AG09319 (cell line): ENCODE data around the gene PPCS.
A peak's percentile ranks its signal among the peaks of the same experiment; 100 is the strongest.

Source experiments
- DNase-seq: peaks from one replicate; pipeline ENCODE4 v3.0.0-alpha.2; 2010; ENCODE audit warnings: low read depth; ENCODE audit errors: extremely low read depth
- TF ChIP-seq, protein P1 (sequence below): IDR thresholded peaks from 2 replicates; pipeline ENCODE4 v1.5.1; 2011; ENCODE audit warnings: low read depth, mild to moderate bottlenecking, inconsistent platforms, low read length, moderate library complexity

PPCS gene

DNA sequence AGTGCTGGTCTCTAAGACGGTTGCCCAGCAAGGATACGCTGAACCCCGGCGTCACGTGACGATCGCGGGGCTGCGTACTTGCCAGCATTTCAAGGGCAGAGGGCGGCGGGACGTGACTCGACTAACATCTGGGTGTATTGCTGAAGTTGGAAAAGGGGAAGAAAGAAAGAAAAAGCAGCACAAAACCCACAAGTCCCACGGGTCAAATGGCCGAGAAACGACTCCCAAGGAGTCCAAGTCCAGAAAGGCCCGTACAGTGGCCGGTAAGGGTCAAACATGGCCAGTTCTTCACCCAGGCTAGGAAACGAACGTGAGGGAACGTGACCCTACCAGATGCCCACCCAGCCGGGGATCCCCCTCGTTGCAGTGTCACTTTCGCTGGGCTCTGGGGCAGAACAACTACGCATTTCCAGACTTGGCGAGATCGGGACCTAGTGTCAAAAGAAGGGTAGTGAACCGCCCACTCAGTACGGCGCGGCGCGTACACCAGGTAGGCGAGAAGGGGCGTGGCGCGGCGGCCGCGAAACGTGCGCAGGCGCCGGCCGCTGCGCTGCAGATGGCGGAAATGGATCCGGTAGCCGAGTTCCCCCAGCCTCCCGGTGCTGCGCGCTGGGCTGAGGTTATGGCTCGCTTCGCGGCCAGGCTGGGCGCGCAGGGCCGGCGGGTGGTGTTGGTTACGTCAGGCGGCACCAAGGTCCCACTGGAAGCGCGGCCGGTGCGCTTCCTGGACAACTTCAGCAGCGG is at the start of gene PPCS, which contains the start of gene ZMYND12:
Gene PPCS (plus strand): TSS at position 534 of the 744 bp plus-strand sequence. CDS start 23 bp downstream, at position 557.
Gene ZMYND12 (minus strand): TSS at position 13 of the 744 bp plus-strand sequence. CDS start 25 bp downstream, outside the sequence.
- TF ChIP-seq, protein P1, sequence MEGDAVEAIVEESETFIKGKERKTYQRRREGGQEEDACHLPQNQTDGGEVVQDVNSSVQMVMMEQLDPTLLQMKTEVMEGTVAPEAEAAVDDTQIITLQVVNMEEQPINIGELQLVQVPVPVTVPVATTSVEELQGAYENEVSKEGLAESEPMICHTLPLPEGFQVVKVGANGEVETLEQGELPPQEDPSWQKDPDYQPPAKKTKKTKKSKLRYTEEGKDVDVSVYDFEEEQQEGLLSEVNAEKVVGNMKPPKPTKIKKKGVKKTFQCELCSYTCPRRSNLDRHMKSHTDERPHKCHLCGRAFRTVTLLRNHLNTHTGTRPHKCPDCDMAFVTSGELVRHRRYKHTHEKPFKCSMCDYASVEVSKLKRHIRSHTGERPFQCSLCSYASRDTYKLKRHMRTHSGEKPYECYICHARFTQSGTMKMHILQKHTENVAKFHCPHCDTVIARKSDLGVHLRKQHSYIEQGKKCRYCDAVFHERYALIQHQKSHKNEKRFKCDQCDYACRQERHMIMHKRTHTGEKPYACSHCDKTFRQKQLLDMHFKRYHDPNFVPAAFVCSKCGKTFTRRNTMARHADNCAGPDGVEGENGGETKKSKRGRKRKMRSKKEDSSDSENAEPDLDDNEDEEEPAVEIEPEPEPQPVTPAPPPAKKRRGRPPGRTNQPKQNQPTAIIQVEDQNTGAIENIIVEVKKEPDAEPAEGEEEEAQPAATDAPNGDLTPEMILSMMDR = no peak
- peak; percentile 60 for DNase-seq

DNA sequence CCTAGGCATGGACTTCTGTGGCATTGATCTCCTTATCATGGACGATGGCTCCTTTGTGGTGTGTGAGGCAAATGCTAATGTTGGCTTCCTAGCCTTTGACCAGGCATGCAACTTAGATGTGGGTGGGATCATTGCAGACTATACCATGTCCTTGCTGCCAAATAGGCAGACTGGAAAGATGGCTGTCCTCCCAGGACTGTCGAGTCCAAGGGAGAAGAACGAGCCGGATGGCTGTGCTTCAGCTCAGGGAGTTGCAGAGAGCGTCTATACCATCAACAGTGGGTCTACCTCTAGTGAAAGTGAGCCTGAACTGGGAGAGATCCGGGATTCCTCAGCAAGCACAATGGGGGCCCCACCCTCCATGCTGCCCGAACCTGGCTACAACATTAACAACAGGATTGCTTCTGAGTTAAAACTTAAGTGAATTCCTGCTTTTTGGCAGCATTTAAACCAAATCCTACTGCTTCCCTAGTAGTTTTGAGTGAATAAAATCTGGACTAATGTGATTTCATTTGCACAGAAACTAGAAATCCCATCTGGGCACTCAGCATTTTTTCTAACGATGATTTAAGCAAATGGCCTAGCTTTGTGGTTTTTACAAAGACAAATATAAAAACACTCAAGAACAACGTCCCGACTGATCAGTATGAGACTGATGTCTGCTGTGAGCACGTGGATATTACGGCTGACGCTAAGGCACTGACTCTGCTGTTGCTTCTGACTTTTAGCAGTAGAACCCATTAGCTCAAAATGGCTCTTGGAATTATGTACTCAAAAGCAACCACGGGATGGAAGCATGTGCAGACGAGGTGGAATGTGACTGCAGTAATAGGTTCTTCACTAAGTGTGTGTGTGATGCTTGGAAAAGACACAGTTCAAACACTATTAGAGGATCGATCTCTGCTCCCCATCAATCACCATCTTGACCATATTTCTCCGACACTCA is 41.5 kb upstream of the PPCS start:
- TF ChIP-seq, protein P1 = no peak
- DNase-seq = no peak

DNA sequence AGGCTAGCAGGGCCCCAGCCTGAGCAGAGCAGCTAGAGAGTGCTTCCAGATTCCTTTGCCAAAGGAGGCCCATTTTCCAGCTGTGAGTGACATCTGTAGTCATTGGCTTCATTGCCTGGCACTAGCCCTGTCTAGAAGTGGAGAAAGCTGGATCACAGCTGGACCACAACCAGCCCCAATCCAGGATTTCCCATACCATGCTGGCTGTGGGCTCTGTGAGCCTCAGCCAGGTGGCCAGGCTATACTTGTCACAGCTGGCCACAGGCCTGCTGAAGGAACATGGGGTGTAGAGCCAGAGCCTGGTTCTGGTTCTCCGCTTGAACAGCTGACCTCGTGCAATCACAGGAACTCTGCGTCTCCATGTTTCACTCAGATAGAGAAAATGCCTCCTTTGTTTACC is 39.2 kb upstream of the PPCS start:
- no peak for DNase-seq
- TF ChIP-seq, protein P1 = no peak

DNA sequence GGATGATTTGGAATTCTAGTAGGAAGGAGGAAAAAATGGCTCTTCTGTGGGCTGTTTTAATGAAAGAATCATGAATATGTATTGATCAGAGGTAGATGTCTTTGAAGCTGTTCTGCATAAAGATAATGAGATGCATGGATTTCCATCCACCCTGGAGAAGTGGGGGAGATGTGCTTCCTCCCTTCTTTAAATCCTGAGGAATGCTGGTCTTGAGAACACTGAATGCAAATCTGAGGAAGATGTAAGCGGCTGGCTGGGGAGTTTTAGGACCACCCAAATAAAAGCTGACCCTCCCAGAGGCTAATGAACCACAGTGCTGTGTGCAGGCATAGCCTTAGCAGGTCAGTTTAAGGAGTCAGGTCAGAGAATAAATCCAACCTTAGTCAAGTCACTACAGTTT is 37.8 kb upstream of the PPCS start:
- DNase-seq = no peak
- TF ChIP-seq, protein P1 = no peak

DNA sequence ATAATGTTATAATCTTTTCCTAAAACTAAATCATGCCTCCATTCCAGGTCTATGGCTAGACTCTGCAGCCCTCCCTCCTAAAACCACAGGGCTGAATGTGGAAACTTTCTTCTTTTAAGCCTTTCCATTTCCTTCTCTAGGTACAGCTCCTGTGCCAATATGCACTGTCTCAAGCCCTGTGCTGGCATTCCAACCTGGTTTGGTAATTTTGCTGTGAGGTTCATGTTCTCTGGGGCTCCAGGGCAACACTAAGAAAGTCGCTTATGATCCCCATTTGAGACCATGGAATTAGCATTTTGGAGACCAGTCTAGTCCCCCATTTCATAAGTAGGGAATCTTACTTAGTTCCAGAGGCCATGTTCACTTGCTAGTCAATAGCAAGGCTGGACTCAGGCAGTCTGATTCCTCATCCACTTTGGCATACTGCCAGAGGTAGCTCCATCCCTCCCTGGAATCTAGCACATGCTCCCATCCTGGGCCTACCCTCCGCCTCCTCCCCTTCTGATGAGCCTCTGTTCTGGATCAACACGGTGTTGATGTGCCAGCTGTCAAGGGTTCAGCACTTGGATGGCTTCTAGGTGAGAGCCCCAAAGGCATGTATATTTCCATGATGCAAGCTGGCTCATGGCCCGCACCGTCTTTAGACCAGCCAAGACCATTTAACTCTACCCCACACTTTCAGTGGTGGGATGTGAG is 37.1 kb upstream of the PPCS start:
- DNase-seq = no peak
- TF ChIP-seq, protein P1 = no peak

DNA sequence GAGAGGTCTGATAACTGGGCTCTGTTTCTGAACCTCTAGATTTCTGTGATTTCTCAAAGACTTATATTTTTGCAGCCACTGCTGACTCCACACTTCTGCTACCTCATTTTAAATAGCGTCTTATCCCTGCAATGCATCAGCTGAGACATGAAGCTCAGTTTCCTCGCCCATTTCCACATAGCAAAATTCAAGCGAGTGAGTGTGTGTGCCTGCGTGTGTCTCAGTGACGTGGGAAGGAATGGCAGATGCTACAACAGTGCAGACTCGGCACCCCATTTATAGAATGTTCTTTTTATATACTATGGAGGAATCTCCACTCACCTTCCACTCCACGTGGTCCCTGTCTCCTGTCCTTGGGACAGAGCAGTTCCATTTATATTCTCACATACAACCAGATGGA is 36.2 kb upstream of the PPCS start:
- no peak for DNase-seq
- TF ChIP-seq, protein P1 = no peak
